Right lobe of liver (tissue), 6 donors: ENCODE results near the gene DSCAML1. TPM values are rescaled to one million over a fixed set of nuclear protein-coding genes. Genes with fewer than 3 reads are reported as not detected.

Experiments
- ATAC-seq, 4 donors: fragments of 200-7000 bp; cut with Tn5 transposase; one replicate each; pipeline ENCODE4 v1.9.1; 2020; ENCODE audit warnings: mild to moderate bottlenecking in 4 of 4, moderate library complexity in 4 of 4
- DNase-seq, 3 donors: peaks; one replicate each; pipeline ENCODE4 v3.0.0-alpha.2; 2020
- H3K27ac ChIP-seq, 3 donors: fragments of 200-600 bp; one replicate each; pipeline ENCODE4 v1.8.0; 2022
- H3K27me3 ChIP-seq, 2 donors: fragments of 200-600 bp; one replicate each; pipeline ENCODE4 v1.8.0; 2022
- H3K36me3 ChIP-seq, 4 donors: fragments of 200-600 bp; sonication (generic) in 1 of 4; one replicate each; pipeline versions ENCODE4 v1.5.1 to v1.8.0; 2017 to 2022; ENCODE audit warnings: control low read depth in 1 of 4
- H3K4me1 ChIP-seq, 4 donors: fragments of 200-600 bp; sonication (generic) in 1 of 4; one replicate each; pipeline versions ENCODE4 v1.5.1 to v1.8.0; 2017 to 2022; ENCODE audit warnings: control low read depth in 1 of 4
- H3K4me3 ChIP-seq, 3 donors: fragments of 200-600 bp; one replicate each; pipeline ENCODE4 v1.8.0; 2022
- H3K9me3 ChIP-seq, 4 donors: fragments of 200-600 bp; sonication (generic) in 1 of 4; one replicate each; pipeline versions ENCODE4 v1.5.1 to v1.8.0; 2017 to 2022; ENCODE audit warnings: control low read depth in 1 of 4
- CTCF ChIP-seq, 4 donors: fragments of 200-600 bp in 3 of 4; fragments of 450-650 bp in 1 of 4; IDR thresholded peaks; one replicate each; pipeline versions ENCODE4 v1.5.1 to v1.8.0; 2016 to 2022; ENCODE audit warnings: antibody characterized with exemption in 4 of 4, mild to moderate bottlenecking in 2 of 4
- POLR2A ChIP-seq: fragments of 450-650 bp; IDR thresholded peaks from one replicate; pipeline ENCODE4 v1.6.1; 2017; ENCODE audit warnings: antibody characterized with exemption, mild to moderate bottlenecking
- WGBS: methylation state at CpG from one replicate; pipeline ENCODE4 v1.1.6; 2018; ENCODE audit warnings: low coverage, low lambda C conversion rate; ENCODE audit not compliant: insufficient coverage; ENCODE audit errors: missing lambda C conversion rate; 5-methylcytosine and 5-hydroxymethylcytosine counted together
- intact Hi-C, 2 donors: fragments of 100-400 bp; cut with DNase I; formaldehyde crosslinking; loops; one replicate each; pipeline versions ENCODE4 v1.11.2 to v1.14.1; 2022
- total RNA-seq, 6 experiments: library from RNA; depleted of rRNA in 2 of 6; stranded (reverse); fragments of >200 nt in 2 of 6; fragmentation: NEBNext Ultra II Directional in 3 of 6; extraction: Animal tissue kit (Norgen Biotek cat#: 25700) in 3 of 6; gene quantifications; one replicate each; pipeline versions ENCODE4 v1.1.0 to v1.2.4, GENCODE V29; 2016 to 2023
- donor health status: DM: no; HTN: yes; CAD: no.
- donor health status: DM: no; HTN: no; CAD: no.
- donor health status: DM: no; HTN: no; CAD: no.
- donor health status: DM: no; HTN: yes; CAD: no.
- donor health status: DM: no; HTN: yes; CAD: no.

The DSCAML1 gene
- total RNA-seq, 6 experiments from 2014 or later: 0.06 to 0.92 (median 0.22) TPM; not detected in 1

- Histone ChIP-seq H3K9me3 (no peaks in the 10 kb centered on the region), H3K27ac (no peak overlapping the region), H3K4me1 (no peaks in the 10 kb centered on the region), H3K36me3 (no peaks in the 10 kb centered on the region), H3K4me3 (no peak overlapping the region), H3K27me3 (no peaks in the 10 kb centered on the region)
- intact Hi-C loops: no loop called here
- ATAC-seq: no peak
- DNase-seq: no peak
- TF ChIP-seq POLR2A (no peak), CTCF (IDR thresholded peaks at IDR 0.05) (no peak)
- 57% methylated on average over 11 of the region's 12 CpGs for WGBS
Observed at GRCh38 chr11:117723277-117724024, 73.6 kb downstream of the DSCAML1 start.

- ATAC-seq: no peak
- no peak overlapping the region for H3K4me3 ChIP-seq
- no peak for DNase-seq
- no peaks in the 10 kb centered on the region for H3K27me3 ChIP-seq
- H3K9me3 ChIP-seq: no peaks in the 10 kb centered on the region
- no peaks in the 10 kb centered on the region for H3K36me3 ChIP-seq
- intact Hi-C loops: no loop called here
- H3K4me1 ChIP-seq: no peaks in the 10 kb centered on the region
- WGBS: 48% methylated on average over 2 of the region's 2 CpGs
- TF ChIP-seq POLR2A (no peak), CTCF (IDR thresholded peaks at IDR 0.05) (no peak)
- H3K27ac ChIP-seq: no peak overlapping the region
Observed at GRCh38 chr11:117722082-117722481, 74.9 kb downstream of the DSCAML1 start.

DNA sequence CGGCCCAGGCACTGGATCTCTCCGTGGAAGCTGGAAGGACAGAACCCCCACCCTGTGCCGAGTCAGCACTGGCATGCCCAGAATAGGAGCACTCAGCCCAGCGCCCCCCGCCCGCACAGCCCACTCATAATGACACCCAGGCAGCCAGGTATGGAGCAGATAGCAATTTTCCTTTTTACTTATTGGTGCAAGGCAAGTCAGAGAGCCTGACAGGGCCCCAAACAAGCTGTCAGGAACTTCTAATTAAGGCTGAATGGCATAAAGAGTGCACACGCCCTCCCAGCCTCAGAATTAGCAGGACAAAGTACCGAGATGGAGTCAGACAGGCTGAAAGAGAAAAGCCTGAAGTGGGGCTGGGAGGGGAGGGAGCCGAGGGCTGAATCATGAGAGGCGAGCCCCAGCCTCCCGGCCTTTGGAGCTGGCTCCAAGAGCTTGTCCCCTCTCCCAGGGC lies 76.9 kb downstream of the DSCAML1 start:
- H3K9me3 ChIP-seq: no peaks in the 10 kb centered on the region
- ATAC-seq (no peak), DNase-seq (no peak)
- no peak overlapping the region for H3K27ac ChIP-seq
- H3K36me3 ChIP-seq: no peaks in the 10 kb centered on the region
- TF ChIP-seq CTCF (IDR thresholded peaks at IDR 0.05) (no peak), POLR2A (no peak)
- WGBS: 67% methylated on average over 7 of the region's 11 CpGs
- intact Hi-C loops: no loop called here
- no peaks in the 10 kb centered on the region for H3K27me3 ChIP-seq
- H3K4me3 ChIP-seq: no peak overlapping the region
- no peaks in the 10 kb centered on the region for H3K4me1 ChIP-seq

DNA sequence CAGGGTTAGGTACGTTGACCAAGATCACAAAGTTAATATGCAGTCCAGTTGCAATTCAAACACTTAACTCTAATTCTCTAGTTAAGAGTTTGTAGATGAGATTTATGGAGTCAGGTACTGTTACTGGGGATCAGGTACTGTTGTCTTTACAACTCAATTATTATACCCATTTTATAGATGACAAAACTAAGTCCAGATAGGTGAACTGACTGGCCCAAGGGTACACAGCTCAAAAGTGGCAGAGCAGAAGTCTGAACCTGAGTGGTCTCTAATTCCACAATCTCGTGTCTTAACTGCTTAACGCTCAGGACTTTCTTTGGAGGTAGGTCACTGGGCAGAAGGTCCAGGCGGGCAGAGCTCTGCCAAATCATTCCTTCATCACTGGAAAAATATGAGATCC lies 77.5 kb downstream of the DSCAML1 start:
- no peaks in the 10 kb centered on the region for H3K4me1 ChIP-seq
- H3K27ac ChIP-seq: no peak overlapping the region
- no peak overlapping the region for H3K4me3 ChIP-seq
- WGBS: 75% methylated on average over 3 of the region's 4 CpGs
- no peaks in the 10 kb centered on the region for H3K27me3 ChIP-seq
- DNase-seq (no peak), ATAC-seq (no peak)
- TF ChIP-seq CTCF (IDR thresholded peaks at IDR 0.05) (no peak), POLR2A (no peak)
- no peaks in the 10 kb centered on the region for H3K9me3 ChIP-seq
- H3K36me3 ChIP-seq: no peaks in the 10 kb centered on the region
- intact Hi-C loops: no loop called here
